Measurements from ENCODE around the gene USP16.

GRCh38 chr21:29025328-29025713, 853 bp downstream of the USP16 start:
- TF ChIP-seq, protein P1, sequence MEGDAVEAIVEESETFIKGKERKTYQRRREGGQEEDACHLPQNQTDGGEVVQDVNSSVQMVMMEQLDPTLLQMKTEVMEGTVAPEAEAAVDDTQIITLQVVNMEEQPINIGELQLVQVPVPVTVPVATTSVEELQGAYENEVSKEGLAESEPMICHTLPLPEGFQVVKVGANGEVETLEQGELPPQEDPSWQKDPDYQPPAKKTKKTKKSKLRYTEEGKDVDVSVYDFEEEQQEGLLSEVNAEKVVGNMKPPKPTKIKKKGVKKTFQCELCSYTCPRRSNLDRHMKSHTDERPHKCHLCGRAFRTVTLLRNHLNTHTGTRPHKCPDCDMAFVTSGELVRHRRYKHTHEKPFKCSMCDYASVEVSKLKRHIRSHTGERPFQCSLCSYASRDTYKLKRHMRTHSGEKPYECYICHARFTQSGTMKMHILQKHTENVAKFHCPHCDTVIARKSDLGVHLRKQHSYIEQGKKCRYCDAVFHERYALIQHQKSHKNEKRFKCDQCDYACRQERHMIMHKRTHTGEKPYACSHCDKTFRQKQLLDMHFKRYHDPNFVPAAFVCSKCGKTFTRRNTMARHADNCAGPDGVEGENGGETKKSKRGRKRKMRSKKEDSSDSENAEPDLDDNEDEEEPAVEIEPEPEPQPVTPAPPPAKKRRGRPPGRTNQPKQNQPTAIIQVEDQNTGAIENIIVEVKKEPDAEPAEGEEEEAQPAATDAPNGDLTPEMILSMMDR (IDR thresholded peaks at IDR 0.05; ENCODE audit: low read depth, low read length), result no peak
- no peak for TF ChIP-seq POLR2A (IDR thresholded peaks at IDR 0.05; ENCODE audit: extremely low read depth, insufficient read length)
- no peak for TF ChIP-seq MAX (IDR thresholded peaks at IDR 0.05; ENCODE audit: low read depth, low read length)
